Erythroblast (primary cell): ENCODE results near the gene ATF7IP2.
A peak's percentile ranks its signal among the peaks of the same experiment; 100 is the strongest.
"Not testable (repeated sequence)": the region's sequence is repeated elsewhere in the genome, so short reads cannot be mapped to it uniquely, and the experiment has no call there.

Source experiments
- DNase-seq, 2 experiments: peaks; one replicate each; lab custom pipeline; 2025; lab: John Stamatoyannopoulos, UW
- GATA1 ChIP-seq: IDR thresholded peaks from 2 replicates; pipeline ENCODE4 v1.6.1; 2011; ENCODE audit warnings: low read depth, mild to moderate bottlenecking, control low read depth, low read length, moderate library complexity
- POLR2A ChIP-seq: IDR thresholded peaks from 2 replicates; pipeline ENCODE4 v1.6.1; 2011; ENCODE audit warnings: mild to moderate bottlenecking, low read length

The ATF7IP2 gene

GRCh38 chr16:10385725-10386516, at the start of gene ATF7IP2:
TSS of gene ATF7IP2 (plus strand) at chr16:10386061. CDS start at chr16:10430621, 44,560 bp downstream.
- TF ChIP-seq POLR2A (peak; percentile 92), GATA1 (no peak)
- DNase-seq = peak; percentile 90 to 93

- TF ChIP-seq POLR2A = no peak
- no peak for TF ChIP-seq GATA1
- no peak for DNase-seq
These were observed 47.4 kb upstream of the ATF7IP2 start for GRCh38 chr16:10338426-10338825.

GRCh38 chr16:10339777-10340732, 45.8 kb upstream of the ATF7IP2 start:
- no peak for TF ChIP-seq POLR2A
- TF ChIP-seq GATA1 = no peak
- DNase-seq = peak; percentile 26 to 46

- no peak for TF ChIP-seq GATA1
- no peak for TF ChIP-seq POLR2A
- peak in 1 of 2 experiments; percentile 50 for DNase-seq
These were observed 42.6 kb upstream of the ATF7IP2 start for GRCh38 chr16:10343124-10343760.

GRCh38 chr16:10344699-10345098, 41.2 kb upstream of the ATF7IP2 start:
- not testable (repeated sequence) for DNase-seq

GRCh38 chr16:10345629-10346028, 40.2 kb upstream of the ATF7IP2 start:
- TF ChIP-seq POLR2A (no peak), GATA1 (no peak)
- DNase-seq = no peak

GRCh38 chr16:10349851-10350250, 36.0 kb upstream of the ATF7IP2 start:
- TF ChIP-seq GATA1 (no peak), POLR2A (no peak)
- no peak for DNase-seq

- no peak for TF ChIP-seq GATA1
- TF ChIP-seq POLR2A = no peak
- DNase-seq = no peak
These were observed 33.6 kb upstream of the ATF7IP2 start for GRCh38 chr16:10352262-10352661.

- DNase-seq = no peak
- TF ChIP-seq POLR2A (no peak), GATA1 (no peak)
These were observed 30.3 kb upstream of the ATF7IP2 start for GRCh38 chr16:10355589-10355988.

GRCh38 chr16:10356870-10357842, 28.7 kb upstream of the ATF7IP2 start:
- DNase-seq = peak; percentile 50 to 89
- TF ChIP-seq GATA1 (peak; percentile 56), POLR2A (no peak)

- DNase-seq = not testable (repeated sequence)
These were observed 24.1 kb upstream of the ATF7IP2 start for GRCh38 chr16:10361747-10362076.

- TF ChIP-seq GATA1 (peak; percentile 13), POLR2A (no peak)
- peak; percentile 65 to 89 for DNase-seq
These were observed 23.6 kb upstream of the ATF7IP2 start for GRCh38 chr16:10362077-10362863.

- not testable (repeated sequence) for DNase-seq
These were observed 23.0 kb upstream of the ATF7IP2 start for GRCh38 chr16:10362864-10363197.

- DNase-seq = not testable (repeated sequence)
These were observed 19.2 kb upstream of the ATF7IP2 start for GRCh38 chr16:10366619-10367018.
